Osteoblast (primary cell): ENCODE measurements around the gene SEC14L3. TPM values are rescaled to one million over a fixed set of nuclear protein-coding genes. Genes with fewer than 3 reads are reported as not detected.
A peak's percentile ranks its signal among the peaks of the same experiment; 100 is the strongest.

Experiments used
- DNase-seq: peaks from one replicate; pipeline ENCODE4 v3.0.0; 2011; ENCODE audit warnings: low spot score, mixed read lengths; ENCODE audit not compliant: insufficient read length; ENCODE audit errors: missing footprints
- H2AFZ ChIP-seq: 2 replicates; pipeline ENCODE4 v1.6.0; 2011; ENCODE audit warnings: mild to moderate bottlenecking, low read length
- H3K27ac ChIP-seq: 2 replicates; pipeline ENCODE4 v1.5.1; 2011; ENCODE audit warnings: mild to moderate bottlenecking, low read depth, low read length, moderate library complexity
- H3K27me3 ChIP-seq: 2 replicates; pipeline ENCODE4 v1.6.0; 2012; ENCODE audit warnings: mild to moderate bottlenecking, control low read depth, inconsistent platforms, low read length, moderate library complexity; ENCODE audit not compliant: insufficient read depth
- H3K36me3 ChIP-seq: 2 replicates; pipeline ENCODE4 v1.5.1; 2011; ENCODE audit warnings: mild to moderate bottlenecking, low read length, control low read depth, moderate library complexity; ENCODE audit not compliant: insufficient read depth
- H3K4me1 ChIP-seq: 2 replicates; pipeline ENCODE4 v1.5.1; 2011; ENCODE audit warnings: mild to moderate bottlenecking, low read length, control low read depth, moderate library complexity; ENCODE audit not compliant: insufficient read depth
- H3K4me2 ChIP-seq: 2 replicates; pipeline ENCODE4 v1.6.0; 2011; ENCODE audit warnings: mild to moderate bottlenecking, low read length; ENCODE audit not compliant: insufficient read depth
- H3K4me3 ChIP-seq: fragments of 200-600 bp; sonication (generic); 3 replicates; pipeline ENCODE4 v1.5.1; 2012; ENCODE audit warnings: mild to moderate bottlenecking, low read length, inconsistent platforms; ENCODE audit not compliant: insufficient read depth
- H3K79me2 ChIP-seq: 2 replicates; pipeline ENCODE4 v1.6.0; 2012; ENCODE audit warnings: mild to moderate bottlenecking, low read length, control low read depth, inconsistent platforms; ENCODE audit not compliant: insufficient read depth
- H3K9me3 ChIP-seq: 2 replicates; pipeline ENCODE4 v1.5.1; 2011; ENCODE audit warnings: low read depth, low read length, control low read depth
- H4K20me1 ChIP-seq: 2 replicates; pipeline ENCODE4 v1.6.0; 2012; ENCODE audit warnings: mild to moderate bottlenecking, low read length, control low read depth; ENCODE audit not compliant: insufficient read depth
- CTCF ChIP-seq: IDR thresholded peaks from 2 replicates; pipeline ENCODE4 v1.5.1; 2011; ENCODE audit warnings: mild to moderate bottlenecking, low read depth, low read length, moderate library complexity; ENCODE audit errors: extremely low read depth
- total RNA-seq: library from RNA; depleted of rRNA; stranded (reverse); fragments of >200 nt; gene quantifications from 2 replicates; pipeline ENCODE4 v1.2.3, GENCODE V29; 2012

Gene SEC14L3
- total RNA-seq, 1 donor: not detected

GRCh38 chr22:30424534-30425326 is 47.1 kb downstream of the SEC14L3 start:
- Histone ChIP-seq H2AFZ (peak overlapping the region; percentile 84), H3K4me3 (peak overlapping the region; percentile 73), H3K4me1 (peaks cover 61% of the 10 kb centered on the region), H3K36me3 (peaks cover 11% of the 10 kb centered on the region), H3K79me2 (peaks cover 3% of the 10 kb centered on the region), H3K27ac (peak overlapping the region; percentile 97), H4K20me1 (no peaks in the 10 kb centered on the region), H3K9me3 (no peaks in the 10 kb centered on the region), H3K4me2 (peak overlapping the region; percentile 93), H3K27me3 (no peaks in the 10 kb centered on the region)
- DNase-seq: no peak
- peak; percentile 12 for TF ChIP-seq CTCF

GRCh38 chr22:30423959-30424533 is 47.8 kb downstream of the SEC14L3 start:
- H4K20me1 ChIP-seq: no peaks in the 10 kb centered on the region
- no peak for TF ChIP-seq CTCF

DNA sequence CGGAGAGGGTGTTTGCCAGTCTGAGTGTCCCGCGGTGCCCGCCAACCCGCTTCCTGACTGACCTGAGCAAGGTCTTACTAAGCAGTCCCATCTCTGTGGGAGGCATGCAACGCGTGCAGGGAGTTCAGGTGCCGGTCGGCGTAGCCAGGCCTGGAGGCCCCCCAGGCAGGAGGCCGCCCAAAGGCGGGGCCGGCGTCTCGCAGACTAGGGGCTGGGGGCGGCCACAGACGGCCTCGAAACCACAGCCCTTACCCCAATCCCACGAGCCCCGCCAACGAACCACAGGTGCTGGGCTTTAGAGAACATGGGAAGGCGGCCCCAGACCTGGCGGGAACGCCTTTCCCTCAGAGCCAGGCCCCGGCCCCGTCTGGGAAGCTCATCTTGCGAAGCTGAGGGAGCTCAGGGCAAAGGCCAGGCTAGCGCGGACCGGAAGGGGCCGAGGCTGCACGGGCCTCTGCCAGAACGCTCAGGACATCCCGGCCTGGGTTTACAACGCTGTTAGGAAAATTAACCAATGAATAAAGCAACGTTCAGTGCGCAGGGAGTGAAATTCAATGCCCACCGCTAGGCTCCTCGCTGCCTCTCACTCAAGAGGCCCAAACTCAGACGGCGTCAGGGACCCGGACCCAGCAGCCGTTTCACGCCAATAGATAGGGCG is 48.4 kb downstream of the SEC14L3 start:
- H3K27me3 ChIP-seq: no peaks in the 10 kb centered on the region
- H4K20me1 ChIP-seq: no peaks in the 10 kb centered on the region
- TF ChIP-seq CTCF: no peak
- DNase-seq: no peak
- H3K9me3 ChIP-seq: no peaks in the 10 kb centered on the region
- peaks cover 3% of the 10 kb centered on the region for H3K79me2 ChIP-seq
- peak overlapping the region; percentile 78 for H2AFZ ChIP-seq
- H3K4me2 ChIP-seq: peak overlapping the region; percentile 93
- H3K27ac ChIP-seq: peak overlapping the region; percentile 97
- peaks cover 69% of the 10 kb centered on the region for H3K4me1 ChIP-seq
- peaks cover 24% of the 10 kb centered on the region for H3K36me3 ChIP-seq
- peak overlapping the region; percentile 73 for H3K4me3 ChIP-seq

More at GRCh38 chr22:30423959-30424533, 47.8 kb downstream of the SEC14L3 start:
- Histone ChIP-seq H3K4me3 (peak overlapping the region; percentile 73), H3K4me2 (peak overlapping the region; percentile 93), H3K9me3 (no peaks in the 10 kb centered on the region), H3K27me3 (no peaks in the 10 kb centered on the region), H3K36me3 (peaks cover 18% of the 10 kb centered on the region), H3K27ac (peak overlapping the region; percentile 97), H2AFZ (peak overlapping the region; percentile 84), H3K4me1 (peaks cover 68% of the 10 kb centered on the region), H3K79me2 (peaks cover 3% of the 10 kb centered on the region)
- peak; percentile 98 for DNase-seq
